ENCODE measurements around the gene PDHX. TPM values are rescaled to one million over a fixed set of nuclear protein-coding genes. Genes with fewer than 3 reads are reported as not detected.

The PDHX gene
- polyA plus RNA-seq, 1 donor, result 28.3 TPM

GRCh38 chr11:35045236-35045820 lies 128.9 kb downstream of the PDHX start:
- DNase-seq (ENCODE audit: low read depth), result no peak

Other genes with a start within 250 kb of the PDHX start
- 21.2 TPM for gene APIP, start 239 bp upstream of the PDHX start, polyA plus RNA-seq (ENCODE audit: insufficient read length)
- gene CD44, start 222.6 kb downstream of the PDHX start, polyA plus RNA-seq (ENCODE audit: insufficient read length), result 121 TPM

All from forelimb muscle (tissue), 1 donor.